ENCODE results near the gene CDH8. TPM values are rescaled to one million over a fixed set of nuclear protein-coding genes. Genes with fewer than 3 reads are reported as not detected.

Gene CDH8
- total RNA-seq, 1 experiment from 2014 or later = 50.5 TPM

- BruUV-seq (replicated peaks) = no TSS peak
- Histone ChIP-seq H3K9me3 (ENCODE audit: low read depth, low read length, poor library complexity, severe bottlenecking) (no peaks in the 10 kb centered on the region), H3K36me3 (ENCODE audit: insufficient read depth, low read length, poor library complexity, severe bottlenecking) (no peaks in the 10 kb centered on the region), H3K4me1 (ENCODE audit: insufficient read depth, low read length, poor library complexity, severe bottlenecking) (no peaks in the 10 kb centered on the region), H3K27me3 (replicated peaks; ENCODE audit: insufficient read depth, low read depth, low read length, poor library complexity) (no peaks in the 10 kb centered on the region), H3K4me3 (ENCODE audit: low read depth, low read length, poor library complexity, severe bottlenecking) (no peak overlapping the region), H3K27ac (ENCODE audit: low read depth, low read length, poor library complexity, severe bottlenecking) (no peak overlapping the region)
- CTCF ChIA-PET = no interaction called here
- no peak for DNase-seq (ENCODE audit: low spot score)
- intact Hi-C loops (cut with micrococcal nuclease; ENCODE audit: unreplicated experiment) = no loop called here
- TF ChIP-seq EZH2 (IDR thresholded peaks at IDR 0.05; ENCODE audit: borderline replicate concordance, low read depth, low read length, poor library complexity, severe bottlenecking) = no peak
- POLR2A ChIA-PET (ENCODE audit: low non-redundant PET) = no interaction called here
Observed at GRCh38 chr16:61677776-61678175, 358.5 kb downstream of the CDH8 start.

GRCh38 chr16:61676740-61677139 is 359.5 kb downstream of the CDH8 start:
- Histone ChIP-seq H3K36me3 (ENCODE audit: insufficient read depth, low read length, poor library complexity, severe bottlenecking) (no peaks in the 10 kb centered on the region), H3K4me3 (ENCODE audit: low read depth, low read length, poor library complexity, severe bottlenecking) (no peak overlapping the region), H3K9me3 (ENCODE audit: low read depth, low read length, poor library complexity, severe bottlenecking) (no peaks in the 10 kb centered on the region), H3K27ac (ENCODE audit: low read depth, low read length, poor library complexity, severe bottlenecking) (no peak overlapping the region), H3K4me1 (ENCODE audit: insufficient read depth, low read length, poor library complexity, severe bottlenecking) (no peaks in the 10 kb centered on the region), H3K27me3 (replicated peaks; ENCODE audit: insufficient read depth, low read depth, low read length, poor library complexity) (no peaks in the 10 kb centered on the region)
- no peak for DNase-seq (ENCODE audit: low spot score)
- no TSS peak for BruUV-seq (replicated peaks)
- ChIA-PET CTCF (no interaction called here), POLR2A (ENCODE audit: low non-redundant PET) (interaction anchor here (0.5 kb wide), 1 partner anchor 33 kb away, joined by 3 read pairs; no protein-coding TSS in a partner anchor)
- no peak for TF ChIP-seq EZH2 (IDR thresholded peaks at IDR 0.05; ENCODE audit: borderline replicate concordance, low read depth, low read length, poor library complexity, severe bottlenecking)
- TF ChIP-seq CTCF (conservative IDR thresholded peaks at IDR 0.05; ENCODE audit: low read depth, low read length) = no peak
- intact Hi-C loops (cut with micrococcal nuclease; ENCODE audit: unreplicated experiment) = no loop called here

- TF ChIP-seq CTCF (conservative IDR thresholded peaks at IDR 0.05; ENCODE audit: low read depth, low read length) (no peak), EZH2 (IDR thresholded peaks at IDR 0.05; ENCODE audit: borderline replicate concordance, low read depth, low read length, poor library complexity, severe bottlenecking) (no peak)
- H3K36me3 ChIP-seq (ENCODE audit: insufficient read depth, low read length, poor library complexity, severe bottlenecking) = no peaks in the 10 kb centered on the region
- no TSS peak for BruUV-seq (replicated peaks)
- H3K9me3 ChIP-seq (ENCODE audit: low read depth, low read length, poor library complexity, severe bottlenecking) = no peaks in the 10 kb centered on the region
- H3K27me3 ChIP-seq (replicated peaks; ENCODE audit: insufficient read depth, low read depth, low read length, poor library complexity) = no peaks in the 10 kb centered on the region
- ChIA-PET POLR2A (ENCODE audit: low non-redundant PET) (no interaction called here), CTCF (no interaction called here)
- no peak for DNase-seq (ENCODE audit: low spot score)
- H3K4me3 ChIP-seq (ENCODE audit: low read depth, low read length, poor library complexity, severe bottlenecking) = no peak overlapping the region
- H3K4me1 ChIP-seq (ENCODE audit: insufficient read depth, low read length, poor library complexity, severe bottlenecking) = no peaks in the 10 kb centered on the region
- H3K27ac ChIP-seq (ENCODE audit: low read depth, low read length, poor library complexity, severe bottlenecking) = no peak overlapping the region
- intact Hi-C loops (cut with micrococcal nuclease; ENCODE audit: unreplicated experiment) = no loop called here
Observed at GRCh38 chr16:61671161-61671560, 365.1 kb downstream of the CDH8 start.

GRCh38 chr16:61665512-61665911 is 370.7 kb downstream of the CDH8 start:
- BruUV-seq (replicated peaks) = no TSS peak
- H3K4me3 ChIP-seq (ENCODE audit: low read depth, low read length, poor library complexity, severe bottlenecking) = no peak overlapping the region
- H3K36me3 ChIP-seq (ENCODE audit: insufficient read depth, low read length, poor library complexity, severe bottlenecking) = no peaks in the 10 kb centered on the region
- POLR2A ChIA-PET (ENCODE audit: low non-redundant PET) = no interaction called here
- TF ChIP-seq CTCF (conservative IDR thresholded peaks at IDR 0.05; ENCODE audit: low read depth, low read length) (no peak), EZH2 (IDR thresholded peaks at IDR 0.05; ENCODE audit: borderline replicate concordance, low read depth, low read length, poor library complexity, severe bottlenecking) (no peak)
- H3K27me3 ChIP-seq (replicated peaks; ENCODE audit: insufficient read depth, low read depth, low read length, poor library complexity) = no peaks in the 10 kb centered on the region
- intact Hi-C loops (cut with micrococcal nuclease; ENCODE audit: unreplicated experiment) = loop anchor here (10.0 kb wide), 1 partner anchor 369 kb away; the partner anchor contains the start of gene CDH8
- no peak overlapping the region for H3K27ac ChIP-seq (ENCODE audit: low read depth, low read length, poor library complexity, severe bottlenecking)
- CTCF ChIA-PET = no interaction called here
- no peaks in the 10 kb centered on the region for H3K9me3 ChIP-seq (ENCODE audit: low read depth, low read length, poor library complexity, severe bottlenecking)
- H3K4me1 ChIP-seq (ENCODE audit: insufficient read depth, low read length, poor library complexity, severe bottlenecking) = no peaks in the 10 kb centered on the region
- DNase-seq (ENCODE audit: low spot score) = no peak

Measured in A673 (cell line).